Esophagus (tissue), 2 donors: ENCODE data around the gene LTA4H. TPM values are rescaled to one million over a fixed set of nuclear protein-coding genes. Genes with fewer than 3 reads are reported as not detected.
"Not testable (repeated sequence)": the region's sequence is repeated elsewhere in the genome, so short reads cannot be mapped to it uniquely, and the experiment has no call there.

Experiments used
- H3K27ac ChIP-seq, 2 donors: one replicate each; pipeline ENCODE4 v1.5.1; 2013; ENCODE audit warnings: low read depth in 2 of 2, mild to moderate bottlenecking in 2 of 2, inconsistent platforms in 1 of 2, low read length in 1 of 2, moderate library complexity in 1 of 2
- H3K27me3 ChIP-seq, 2 donors: one replicate each; pipeline ENCODE4 v1.6.1; 2013; ENCODE audit warnings: low read length in 2 of 2, control low read depth in 1 of 2, mild to moderate bottlenecking in 1 of 2; ENCODE audit not compliant: insufficient read depth in 2 of 2, control insufficient read depth in 1 of 2
- H3K36me3 ChIP-seq, 2 donors: one replicate each; pipeline ENCODE4 v1.6.1; 2013; ENCODE audit warnings: low read length in 1 of 2; ENCODE audit not compliant: control insufficient read depth in 2 of 2, insufficient read depth in 2 of 2
- H3K4me1 ChIP-seq, 2 donors: one replicate each; pipeline ENCODE4 v1.6.1; 2013; ENCODE audit warnings: low read length in 1 of 2; ENCODE audit not compliant: control insufficient read depth in 2 of 2, insufficient read depth in 2 of 2
- H3K4me3 ChIP-seq, 2 donors: one replicate each; pipeline ENCODE4 v1.5.1; 2013; ENCODE audit warnings: low read length in 2 of 2, mild to moderate bottlenecking in 2 of 2, low read depth in 1 of 2, moderate library complexity in 1 of 2
- H3K9me3 ChIP-seq, 2 donors: one replicate each; pipeline ENCODE4 v1.6.1; 2013; ENCODE audit warnings: mild to moderate bottlenecking in 2 of 2, low read depth in 1 of 2, low read length in 1 of 2, moderate library complexity in 1 of 2; ENCODE audit not compliant: control insufficient read depth in 2 of 2, insufficient read depth in 1 of 2
- WGBS, 2 donors: extraction: QIAGEN DNeasy Blood & Tissue Kit; methylation state at CpG; one replicate each; pipeline ENCODE4 v1.1.7; 2013; 5-methylcytosine and 5-hydroxymethylcytosine counted together
- polyA plus RNA-seq, 2 donors: library from polyadenylated mRNA; stranded (reverse); fragments of 200-250 nt; gene quantifications; one replicate each; pipeline ENCODE4 v1.2.3, GENCODE V29; 2013
- donor health status: healthy with polysubstance abuse.
- donor health status: Bipolar disorder and iron deficiency.

Gene LTA4H
- polyA plus RNA-seq, 2 donors: 48.9 to 93.2 TPM

- no peaks in the 10 kb centered on the region for H3K9me3 ChIP-seq
- no peaks in the 10 kb centered on the region for H3K4me1 ChIP-seq
- no peak overlapping the region for H3K27ac ChIP-seq
- no peak overlapping the region for H3K4me3 ChIP-seq
- H3K27me3 ChIP-seq: no peaks in the 10 kb centered on the region
- H3K36me3 ChIP-seq: no peaks in the 10 kb centered on the region
- 66 to 70% methylated on average over 7 of the region's 7 CpGs for WGBS, 2 donors
These were observed 64.5 kb downstream of the LTA4H start for GRCh38 chr12:95970905-95971304.

GRCh38 chr12:95969116-95969515 lies 66.3 kb downstream of the LTA4H start:
- H3K27me3 ChIP-seq, H3K27ac ChIP-seq, H3K9me3 ChIP-seq, H3K4me3 ChIP-seq, H3K36me3 ChIP-seq, H3K4me1 ChIP-seq: not testable (repeated sequence)
- 92 to 97% methylated on average over 21 to 28 of the region's 28 CpGs for whole genome bisulfite sequencing, 2 donors

- no peaks in the 10 kb centered on the region for H3K4me1 ChIP-seq
- no peak overlapping the region for H3K27ac ChIP-seq
- H3K4me3 ChIP-seq: no peak overlapping the region
- H3K36me3 ChIP-seq: no peaks in the 10 kb centered on the region
- no peaks in the 10 kb centered on the region for H3K27me3 ChIP-seq
- WGBS, 2 donors: 96 to 99% methylated on average over 2 of the region's 2 CpGs
- no peaks in the 10 kb centered on the region for H3K9me3 ChIP-seq
These were observed 68.1 kb downstream of the LTA4H start for GRCh38 chr12:95967301-95967700.

- no peak overlapping the region for H3K4me3 ChIP-seq
- no peaks in the 10 kb centered on the region for H3K4me1 ChIP-seq
- 60 to 76% methylated on average over 7 of the region's 7 CpGs for WGBS, 2 donors
- no peak overlapping the region for H3K27ac ChIP-seq
- no peaks in the 10 kb centered on the region for H3K27me3 ChIP-seq
- H3K9me3 ChIP-seq: no peaks in the 10 kb centered on the region
- no peaks in the 10 kb centered on the region for H3K36me3 ChIP-seq
These were observed 69.0 kb downstream of the LTA4H start for GRCh38 chr12:95966287-95966870.

DNA sequence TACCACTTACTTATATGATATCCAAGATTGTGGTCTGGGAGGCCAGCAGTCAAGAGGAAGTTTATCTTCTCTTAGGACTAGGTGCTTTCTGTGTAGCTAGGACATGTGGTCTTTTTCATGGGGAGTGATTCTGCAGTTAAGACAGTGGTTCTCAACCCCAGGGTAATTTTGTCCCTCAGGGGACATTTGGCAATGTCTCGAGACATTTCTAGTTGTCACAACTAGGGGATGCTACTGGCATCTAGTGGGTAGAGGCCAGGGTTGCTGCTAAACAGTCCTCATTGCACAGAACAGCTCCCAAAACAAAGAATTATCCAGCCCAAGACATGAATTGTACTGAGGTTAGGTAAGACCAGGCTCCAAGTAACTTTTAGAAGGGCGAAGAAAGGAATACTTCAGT lies 72.3 kb downstream of the LTA4H start:
- Histone ChIP-seq H3K4me3 (no peak overlapping the region), H3K9me3 (no peaks in the 10 kb centered on the region), H3K27me3 (no peaks in the 10 kb centered on the region), H3K4me1 (no peaks in the 10 kb centered on the region), H3K27ac (no peak overlapping the region), H3K36me3 (no peaks in the 10 kb centered on the region)
- 88 to 90% methylated on average over 2 of the region's 2 CpGs for WGBS, 2 donors

GRCh38 chr12:95962222-95962621 lies 73.2 kb downstream of the LTA4H start:
- H3K36me3 ChIP-seq: no peaks in the 10 kb centered on the region
- 69 to 73% methylated on average over 7 of the region's 7 CpGs for WGBS, 2 donors
- H3K9me3 ChIP-seq: no peaks in the 10 kb centered on the region
- no peak overlapping the region for H3K27ac ChIP-seq
- H3K27me3 ChIP-seq: no peaks in the 10 kb centered on the region
- no peak overlapping the region for H3K4me3 ChIP-seq
- H3K4me1 ChIP-seq: no peaks in the 10 kb centered on the region

GRCh38 chr12:95960241-95960640 lies 75.1 kb downstream of the LTA4H start:
- Histone ChIP-seq H3K27me3 (no peaks in the 10 kb centered on the region), H3K4me3 (no peak overlapping the region), H3K9me3 (no peaks in the 10 kb centered on the region), H3K36me3 (no peaks in the 10 kb centered on the region), H3K4me1 (no peaks in the 10 kb centered on the region), H3K27ac (no peak overlapping the region)
- 42 to 49% methylated on average over 5 of the region's 5 CpGs for WGBS, 2 donors

DNA sequence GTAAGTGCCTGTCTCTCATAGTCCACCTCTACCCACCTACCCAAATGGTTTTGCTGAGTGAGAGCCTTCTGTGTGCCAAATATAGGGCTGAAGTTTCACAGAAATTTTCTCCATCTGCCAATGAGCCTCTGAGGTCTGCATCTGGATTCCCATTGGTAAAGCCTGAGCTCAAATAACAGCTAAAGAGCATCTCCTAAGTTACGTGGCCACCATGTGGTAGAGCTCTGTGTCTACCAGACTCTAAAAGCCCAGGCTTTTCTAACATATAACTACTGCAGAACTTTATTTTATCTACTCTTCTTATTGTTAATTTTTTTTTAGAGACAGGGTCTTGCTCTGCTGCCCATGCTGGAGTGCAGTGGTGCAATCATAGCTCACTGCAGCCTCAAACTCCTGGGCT lies 76.3 kb downstream of the LTA4H start:
- Histone ChIP-seq H3K27me3 (no peaks in the 10 kb centered on the region), H3K9me3 (no peaks in the 10 kb centered on the region), H3K4me3 (no peak overlapping the region), H3K4me1 (no peaks in the 10 kb centered on the region), H3K27ac (no peak overlapping the region), H3K36me3 (no peaks in the 10 kb centered on the region)
- 68 to 75% methylated on average over 1 of the region's 1 CpG for WGBS, 2 donors

- H3K9me3 ChIP-seq: no peaks in the 10 kb centered on the region
- WGBS, 2 donors: 74 to 76% methylated on average over 27 of the region's 27 CpGs
These were observed 78.7 kb downstream of the LTA4H start for GRCh38 chr12:95956557-95957145.

GRCh38 chr12:95955549-95956159 lies 79.7 kb downstream of the LTA4H start:
- H3K27me3 ChIP-seq: no peaks in the 10 kb centered on the region
- no peak overlapping the region for H3K4me3 ChIP-seq
- H3K9me3 ChIP-seq: no peaks in the 10 kb centered on the region
- no peak overlapping the region for H3K27ac ChIP-seq
- no peaks in the 10 kb centered on the region for H3K36me3 ChIP-seq
- H3K4me1 ChIP-seq: no peaks in the 10 kb centered on the region
- WGBS, 2 donors: 87 to 88% methylated on average over 7 of the region's 7 CpGs

More at GRCh38 chr12:95956557-95957145, 78.7 kb downstream of the LTA4H start:
- no peaks in the 10 kb centered on the region for H3K27me3 ChIP-seq
- no peaks in the 10 kb centered on the region for H3K36me3 ChIP-seq
- H3K4me3 ChIP-seq: no peak overlapping the region
- H3K4me1 ChIP-seq: no peaks in the 10 kb centered on the region
- H3K27ac ChIP-seq: no peak overlapping the region
